ENCODE data around the gene C19orf73. TPM values are rescaled to one million over a fixed set of nuclear protein-coding genes. Genes with fewer than 3 reads are reported as not detected.
"Not testable (repeated sequence)": the region's sequence is repeated elsewhere in the genome, so short reads cannot be mapped to it uniquely, and the experiment has no call there.

C19orf73 gene
- polyA plus RNA-seq, 1 experiment, result 0.36 TPM

- DNase-seq (ENCODE audit: low read depth, low spot score), result no peak
- TF ChIP-seq CTCF (IDR thresholded peaks at IDR 0.05; ENCODE audit: low read depth, low read length), result no peak
- ChIA-PET CTCF (interaction anchor here (1.9 kb wide), 1 partner anchor 16 kb away, joined by 10 read pairs; no protein-coding TSS in a partner anchor), POLR2A (interaction anchor here (1.0 kb wide), 1 partner anchor 83 kb away, joined by 4 read pairs; no protein-coding TSS in a partner anchor)
- Histone ChIP-seq H3K4me3 (ENCODE audit: low read depth, low read length) (no peak overlapping the region), H3K27ac (ENCODE audit: low read depth, low read length) (no peak overlapping the region), H3K27me3 (ENCODE audit: control insufficient read depth, insufficient read depth, low read length) (no peaks in the 10 kb centered on the region), H3K9me3 (ENCODE audit: control insufficient read depth, insufficient read depth, low read length) (peaks cover 3% of the 10 kb centered on the region; the same call in 1 of the 2 replicates)
Observed at GRCh38 chr19:49081273-49081672, 37.7 kb downstream of the C19orf73 start.

- CTCF ChIA-PET, result no interaction called here
- POLR2A ChIA-PET, result no interaction called here
- no peak for TF ChIP-seq CTCF (IDR thresholded peaks at IDR 0.05; ENCODE audit: low read depth, low read length)
- Histone ChIP-seq H3K9me3 (ENCODE audit: control insufficient read depth, insufficient read depth, low read length) (no peaks in the 10 kb centered on the region; the same call in 1 of the 2 replicates), H3K27me3 (ENCODE audit: control insufficient read depth, insufficient read depth, low read length) (no peaks in the 10 kb centered on the region), H3K27ac (ENCODE audit: low read depth, low read length) (no peak overlapping the region), H3K4me3 (ENCODE audit: low read depth, low read length) (no peak overlapping the region)
- DNase-seq (ENCODE audit: low read depth, low spot score), result no peak
Observed at GRCh38 chr19:49080392-49080791, 38.6 kb downstream of the C19orf73 start.

- H3K27ac ChIP-seq (ENCODE audit: low read depth, low read length); H3K4me3 ChIP-seq (ENCODE audit: low read depth, low read length); DNase-seq (ENCODE audit: low read depth, low spot score); POLR2A ChIA-PET: not testable (repeated sequence)
- Histone ChIP-seq H3K9me3 (ENCODE audit: control insufficient read depth, insufficient read depth, low read length) (peaks cover 20% of the 10 kb centered on the region), H3K27me3 (ENCODE audit: control insufficient read depth, insufficient read depth, low read length) (peaks cover 19% of the 10 kb centered on the region)
- CTCF ChIA-PET, result interaction anchor here (0.7 to 2.1 kb wide), 3 partner anchors 8 to 151 kb away, joined by 3 to 27 read pairs (median 9); no protein-coding TSS in a partner anchor
- TF ChIP-seq CTCF (IDR thresholded peaks at IDR 0.05; ENCODE audit: low read depth, low read length), result peak; percentile 64
Observed at GRCh38 chr19:49074869-49075268, 44.1 kb downstream of the C19orf73 start.

- H3K4me3 ChIP-seq (ENCODE audit: low read depth, low read length), result no peak overlapping the region
- peaks cover 23% of the 10 kb centered on the region for H3K9me3 ChIP-seq (ENCODE audit: control insufficient read depth, insufficient read depth, low read length)
- CTCF ChIA-PET, result interaction anchor here (0.7 to 2.1 kb wide), 5 partner anchors 24 to 152 kb away, joined by 3 to 27 read pairs (median 9); no protein-coding TSS in a partner anchor
- no peak overlapping the region for H3K27ac ChIP-seq (ENCODE audit: low read depth, low read length)
- peaks cover 19% of the 10 kb centered on the region for H3K27me3 ChIP-seq (ENCODE audit: control insufficient read depth, insufficient read depth, low read length)
- POLR2A ChIA-PET, result no interaction called here
- peak; percentile 42 for TF ChIP-seq CTCF (IDR thresholded peaks at IDR 0.05; ENCODE audit: low read depth, low read length)
- no peak for DNase-seq (ENCODE audit: low read depth, low spot score)
Observed at GRCh38 chr19:49073514-49074378, 45.2 kb downstream of the C19orf73 start.

All from AG04450 (cell line).